Keratinocyte (primary cell): Measurements from ENCODE around the gene BANF2. TPM values are rescaled to one million over a fixed set of nuclear protein-coding genes. Genes with fewer than 3 reads are reported as not detected.

Source experiments
- DNase-seq: peaks from one replicate; pipeline ENCODE4 v3.0.0-alpha.2; 2011; ENCODE audit warnings: low read depth, missing footprints, low spot score
- FAIRE-seq: peaks from 2 replicates; lab custom pipeline; 2011; peaks lifted over from hg19 to GRCh38; lab: Jason Lieb, UNC
- H2AFZ ChIP-seq: 2 replicates; pipeline ENCODE4 v1.6.0; 2012; ENCODE audit warnings: low read length, control low read depth, inconsistent platforms; ENCODE audit not compliant: control insufficient read depth
- H3K27ac ChIP-seq: 2 replicates; pipeline ENCODE4 v1.5.1; 2011; ENCODE audit warnings: low read length; ENCODE audit not compliant: control insufficient read depth, insufficient read depth
- H3K27me3 ChIP-seq: 3 replicates; pipeline ENCODE4 v1.6.0; 2011; ENCODE audit warnings: low read length; ENCODE audit not compliant: control insufficient read depth, insufficient read depth; ENCODE audit errors: extremely low read depth
- H3K36me3 ChIP-seq, 2 experiments: 2 replicates in 1 of 2; 3 replicates in 1 of 2; pipeline ENCODE4 v1.5.1; 2011; ENCODE audit warnings: low read length in 2 of 2, mild to moderate bottlenecking in 1 of 2; ENCODE audit not compliant: control insufficient read depth in 2 of 2, insufficient read depth in 2 of 2; ENCODE audit errors: extremely low read depth in 1 of 2
- H3K4me1 ChIP-seq: 3 replicates; pipeline ENCODE4 v1.5.1; 2011; ENCODE audit warnings: low read length; ENCODE audit not compliant: control insufficient read depth, insufficient read depth; ENCODE audit errors: extremely low read depth
- H3K4me2 ChIP-seq: 3 replicates; pipeline ENCODE4 v1.6.0; 2011; ENCODE audit warnings: low read depth, low read length; ENCODE audit not compliant: control insufficient read depth, insufficient read depth; ENCODE audit errors: extremely low read depth
- H3K4me3 ChIP-seq, 3 experiments: fragments of 200-600 bp in 1 of 3; sonication (generic) in 1 of 3; 2 replicates in 2 of 3; 3 replicates in 1 of 3; pipeline ENCODE4 v1.5.1; 2011 to 2016; ENCODE audit warnings: low read length in 3 of 3, mild to moderate bottlenecking in 3 of 3, control low read depth in 2 of 3, inconsistent platforms in 1 of 3, low read depth in 1 of 3, mixed read lengths in 1 of 3, mixed run types in 1 of 3, moderate library complexity in 1 of 3; ENCODE audit not compliant: control insufficient read depth in 2 of 3, insufficient read depth in 2 of 3; ENCODE audit errors: extremely low read depth in 1 of 3
- H3K79me2 ChIP-seq: 2 replicates; pipeline ENCODE4 v1.6.0; 2012; ENCODE audit warnings: low read length; ENCODE audit not compliant: control insufficient read depth, insufficient read depth
- H3K9ac ChIP-seq: 3 replicates; pipeline ENCODE4 v1.6.0; 2011; ENCODE audit warnings: low read length; ENCODE audit not compliant: control insufficient read depth, insufficient read depth; ENCODE audit errors: extremely low read depth
- H3K9me1 ChIP-seq: 3 replicates; pipeline ENCODE4 v1.6.0; 2011; ENCODE audit warnings: low read length; ENCODE audit not compliant: control insufficient read depth, insufficient read depth; ENCODE audit errors: extremely low read depth
- H3K9me3 ChIP-seq: 2 replicates; pipeline ENCODE4 v1.5.1; 2012; ENCODE audit warnings: low read depth, low read length; ENCODE audit not compliant: control insufficient read depth
- H4K20me1 ChIP-seq: 3 replicates; pipeline ENCODE4 v1.6.0; 2011; ENCODE audit warnings: low read length; ENCODE audit not compliant: control insufficient read depth, insufficient read depth; ENCODE audit errors: extremely low read depth
- EZH2 ChIP-seq: IDR thresholded peaks from one replicate; pipeline ENCODE4 v1.6.1; 2012; ENCODE audit warnings: inconsistent platforms, mild to moderate bottlenecking, low read length, moderate library complexity
- dilution Hi-C: fragments of 300-500 bp; cut with MboI; formaldehyde crosslinking; loops from one replicate; pipeline ENCODE4 v1.7.0; 2020; ENCODE audit warnings: low sequenced_read_pairs; ENCODE audit not compliant: extremely low pct_ligation_motif_present
- polyA plus RNA-seq, 5 experiments: library from polyadenylated mRNA; depleted of rRNA in 3 of 5; stranded (reverse) in 3 of 5; stranded (forward) in 1 of 5; unstranded in 1 of 5; fragments of >200 nt; gene quantifications; 1 replicate in 1 of 5; 2 replicates in 3 of 5; 3 replicates in 1 of 5; pipeline versions ENCODE4 v1.2.1 to v1.2.3, GENCODE V29; 2011 to 2012; ENCODE audit warnings: missing spikeins in 2 of 5, low read depth in 1 of 5, low replicate concordance in 1 of 5
- TF ChIP-seq, protein P1 (sequence below), 3 experiments: IDR thresholded peaks in 1 of 3; conservative IDR thresholded peaks in 1 of 3; optimal IDR thresholded peaks in 1 of 3; 2 replicates in 2 of 3; 3 replicates in 1 of 3; pipeline versions ENCODE3 to v1.5.1; 2011; ENCODE audit warnings: low read length in 3 of 3, mild to moderate bottlenecking in 3 of 3, moderate library complexity in 2 of 3, control low read depth in 1 of 3, inconsistent platforms in 1 of 3; ENCODE audit not compliant: insufficient read depth in 2 of 3; ENCODE audit errors: extremely low read depth in 1 of 3

Gene BANF2
- polyA plus RNA-seq, 1 donor (not counting 4 experiments of a cell fraction or from before 2014, with no cell fraction given), result not detected

DNA sequence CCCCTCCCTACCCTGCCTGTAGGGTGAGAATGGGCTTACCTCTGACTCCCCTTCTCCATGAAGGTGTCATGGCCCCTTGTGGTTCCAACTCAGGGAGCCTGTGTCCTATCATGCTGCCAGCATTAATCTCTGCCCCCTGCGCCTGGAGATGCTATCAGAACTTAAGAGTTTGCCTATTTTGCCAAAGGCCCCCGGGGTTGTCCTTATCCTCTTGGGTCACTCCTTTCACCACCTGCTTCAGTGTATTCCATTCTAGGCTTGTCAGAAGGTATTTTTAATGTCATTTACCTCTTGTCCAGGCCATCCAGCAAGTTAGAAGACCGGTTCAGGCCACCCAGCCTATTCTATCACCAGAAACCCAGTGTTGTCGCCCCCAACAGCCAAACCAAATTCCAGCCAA lies 28.2 kb upstream of the BANF2 start:
- no peaks in the 10 kb centered on the region for H3K9me3 ChIP-seq
- no peak for TF ChIP-seq EZH2
- TF ChIP-seq, protein P1, sequence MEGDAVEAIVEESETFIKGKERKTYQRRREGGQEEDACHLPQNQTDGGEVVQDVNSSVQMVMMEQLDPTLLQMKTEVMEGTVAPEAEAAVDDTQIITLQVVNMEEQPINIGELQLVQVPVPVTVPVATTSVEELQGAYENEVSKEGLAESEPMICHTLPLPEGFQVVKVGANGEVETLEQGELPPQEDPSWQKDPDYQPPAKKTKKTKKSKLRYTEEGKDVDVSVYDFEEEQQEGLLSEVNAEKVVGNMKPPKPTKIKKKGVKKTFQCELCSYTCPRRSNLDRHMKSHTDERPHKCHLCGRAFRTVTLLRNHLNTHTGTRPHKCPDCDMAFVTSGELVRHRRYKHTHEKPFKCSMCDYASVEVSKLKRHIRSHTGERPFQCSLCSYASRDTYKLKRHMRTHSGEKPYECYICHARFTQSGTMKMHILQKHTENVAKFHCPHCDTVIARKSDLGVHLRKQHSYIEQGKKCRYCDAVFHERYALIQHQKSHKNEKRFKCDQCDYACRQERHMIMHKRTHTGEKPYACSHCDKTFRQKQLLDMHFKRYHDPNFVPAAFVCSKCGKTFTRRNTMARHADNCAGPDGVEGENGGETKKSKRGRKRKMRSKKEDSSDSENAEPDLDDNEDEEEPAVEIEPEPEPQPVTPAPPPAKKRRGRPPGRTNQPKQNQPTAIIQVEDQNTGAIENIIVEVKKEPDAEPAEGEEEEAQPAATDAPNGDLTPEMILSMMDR (optimal IDR thresholded peaks at IDR 0.05 in 1 of 3, IDR thresholded peaks at IDR 0.05 in 1 of 3, conservative IDR thresholded peaks at IDR 0.05 in 1 of 3; ENCODE audit: extremely low read depth in 1 of 3, insufficient read depth in 2 of 3, low read length in 3 of 3), result no peak
- FAIRE-seq (no peak), DNase-seq (no peak)
- no peaks in the 10 kb centered on the region for H3K9me1 ChIP-seq
- no peak overlapping the region for H3K9ac ChIP-seq
- H3K27me3 ChIP-seq, result no peaks in the 10 kb centered on the region
- no peak overlapping the region for H3K4me2 ChIP-seq
- peaks cover 87% of the 10 kb centered on the region for H3K79me2 ChIP-seq
- no peak overlapping the region for H3K4me3 ChIP-seq
- H3K36me3 ChIP-seq, result peaks cover 13 to 19% of the 10 kb centered on the region in 2 experiments
- H3K27ac ChIP-seq, result no peak overlapping the region
- peaks cover 22% of the 10 kb centered on the region for H4K20me1 ChIP-seq
- dilution Hi-C loops, result no loop called here
- H3K4me1 ChIP-seq, result no peaks in the 10 kb centered on the region
- no peak overlapping the region for H2AFZ ChIP-seq

DNA sequence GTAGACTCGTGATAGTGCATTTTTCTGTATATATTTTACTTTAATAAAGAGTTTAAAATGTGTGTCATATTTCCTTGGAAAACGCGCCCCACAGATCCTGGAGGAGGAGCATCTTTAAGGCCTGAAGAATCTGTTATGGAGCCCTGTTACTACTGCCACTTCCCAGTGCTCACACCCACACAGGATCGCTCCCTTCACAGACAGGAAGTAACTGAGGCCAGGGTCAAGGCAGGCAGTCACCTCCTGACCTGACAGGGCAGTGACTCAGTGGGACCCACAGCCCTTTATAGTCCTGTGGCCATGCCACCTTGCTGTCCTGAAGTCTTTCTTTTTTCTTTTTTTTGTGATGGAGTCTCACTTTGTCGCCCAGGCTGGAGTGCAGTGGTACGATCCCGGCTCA lies 26.7 kb upstream of the BANF2 start:
- Histone ChIP-seq H4K20me1 (peaks cover 22% of the 10 kb centered on the region), H3K79me2 (peaks cover 92% of the 10 kb centered on the region), H3K9me3 (no peaks in the 10 kb centered on the region), H3K36me3 (peaks cover 14 to 18% of the 10 kb centered on the region in 2 experiments), H3K27ac (no peak overlapping the region), H3K9ac (no peak overlapping the region), H3K4me2 (no peak overlapping the region), H3K27me3 (no peaks in the 10 kb centered on the region), H3K4me3 (no peak overlapping the region), H3K9me1 (no peaks in the 10 kb centered on the region), H2AFZ (no peak overlapping the region), H3K4me1 (no peaks in the 10 kb centered on the region)
- DNase-seq (no peak), FAIRE-seq (no peak)
- dilution Hi-C loops, result no loop called here
- TF ChIP-seq EZH2, result no peak
- TF ChIP-seq, protein P1 (optimal IDR thresholded peaks at IDR 0.05 in 1 of 3, IDR thresholded peaks at IDR 0.05 in 1 of 3, conservative IDR thresholded peaks at IDR 0.05 in 1 of 3; ENCODE audit: extremely low read depth in 1 of 3, insufficient read depth in 2 of 3, low read length in 3 of 3), result no peak
